ENCODE measurements around the gene LRRC3C. TPM values are rescaled to one million over a fixed set of nuclear protein-coding genes. Genes with fewer than 3 reads are reported as not detected.

The LRRC3C gene
- total RNA-seq, 1 donor from 2014 or later = not detected

GRCh38 chr17:39938140-39938869 is 10.8 kb downstream of the LRRC3C start:
- H3K27ac ChIP-seq = no peak overlapping the region
- H3K9me3 ChIP-seq = no peaks in the 10 kb centered on the region
- TF ChIP-seq CTCF (IDR thresholded peaks at IDR 0.05) (no peak), POLR2A (IDR thresholded peaks at IDR 0.05) (no peak), POLR2AphosphoS5 (IDR thresholded peaks at IDR 0.05; ENCODE audit: insufficient read depth in 1 of 2, low read depth in 1 of 2) (no peak)
- no peak for DNase-seq (ENCODE audit: extremely low spot score in 2 of 2)
- H3K27me3 ChIP-seq = no peaks in the 10 kb centered on the region
- H3K36me3 ChIP-seq = no peaks in the 10 kb centered on the region
- no peaks in the 10 kb centered on the region for H3K4me1 ChIP-seq
- intact Hi-C loops (cut with DNase I) = no loop called here
- no peak overlapping the region for H3K4me3 ChIP-seq

GRCh38 chr17:39939106-39939505 is 11.6 kb downstream of the LRRC3C start:
- Histone ChIP-seq H3K27ac (no peak overlapping the region), H3K9me3 (no peaks in the 10 kb centered on the region), H3K4me3 (no peak overlapping the region), H3K4me1 (no peaks in the 10 kb centered on the region), H3K36me3 (no peaks in the 10 kb centered on the region), H3K27me3 (no peaks in the 10 kb centered on the region)
- TF ChIP-seq POLR2A (IDR thresholded peaks at IDR 0.05) (no peak), CTCF (IDR thresholded peaks at IDR 0.05) (no peak), POLR2AphosphoS5 (IDR thresholded peaks at IDR 0.05; ENCODE audit: insufficient read depth in 1 of 2, low read depth in 1 of 2) (no peak)
- intact Hi-C loops (cut with DNase I) = no loop called here
- DNase-seq (ENCODE audit: extremely low spot score in 2 of 2) = no peak

- Histone ChIP-seq H3K4me3 (no peak overlapping the region), H3K4me1 (no peaks in the 10 kb centered on the region), H3K27me3 (no peaks in the 10 kb centered on the region), H3K36me3 (no peaks in the 10 kb centered on the region), H3K9me3 (no peaks in the 10 kb centered on the region), H3K27ac (peak overlapping the region; percentile 31)
- no peak for DNase-seq (ENCODE audit: extremely low spot score in 2 of 2)
- TF ChIP-seq POLR2AphosphoS5 (IDR thresholded peaks at IDR 0.05; ENCODE audit: insufficient read depth in 1 of 2, low read depth in 1 of 2) (no peak), CTCF (IDR thresholded peaks at IDR 0.05) (no peak), POLR2A (IDR thresholded peaks at IDR 0.05) (no peak)
- intact Hi-C loops (cut with DNase I) = no loop called here
Measured at GRCh38 chr17:39939588-39940419, 12.3 kb downstream of the LRRC3C start.

- intact Hi-C loops (cut with DNase I) = no loop called here
- no peaks in the 10 kb centered on the region for H3K36me3 ChIP-seq
- H3K4me1 ChIP-seq = no peaks in the 10 kb centered on the region
- H3K4me3 ChIP-seq = no peak overlapping the region
- no peaks in the 10 kb centered on the region for H3K9me3 ChIP-seq
- no peak for TF ChIP-seq POLR2AphosphoS5 (IDR thresholded peaks at IDR 0.05; ENCODE audit: insufficient read depth in 1 of 2, low read depth in 1 of 2)
- TF ChIP-seq CTCF (IDR thresholded peaks at IDR 0.05) = no peak
- TF ChIP-seq POLR2A (IDR thresholded peaks at IDR 0.05) = no peak
- DNase-seq (ENCODE audit: extremely low spot score in 2 of 2) = no peak
- no peaks in the 10 kb centered on the region for H3K27me3 ChIP-seq
- no peak overlapping the region for H3K27ac ChIP-seq
Measured at GRCh38 chr17:39943702-39944392, 16.3 kb downstream of the LRRC3C start.

Measured in vagina (tissue), 2 donors.